CD8-positive, alpha-beta memory T cell (primary cell): Measurements from ENCODE around the gene SNX5. TPM values are rescaled to one million over a fixed set of nuclear protein-coding genes. Genes with fewer than 3 reads are reported as not detected.

Source experiments
- CTCF ChIA-PET: fragments of 350-600 bp; sonication (Branson Sonifier 250); formaldehyde crosslinking; loops from one replicate; lab custom pipeline; 2021; ENCODE audit warnings: antibody characterized with exemption; lab: Charles Lee
- POLR2A ChIA-PET: fragments of 350-600 bp; sonication (Branson Sonifier 250); formaldehyde crosslinking; loops from one replicate; lab custom pipeline; 2021; ENCODE audit warnings: antibody characterized with exemption; lab: Charles Lee
- DNase-seq, 5 donors: peaks; one replicate each; pipeline versions ENCODE4 v3.0.0 to v3.0.0-alpha.2; 2020 to 2022; ENCODE audit warnings: mixed read lengths in 1 of 5
- H3K27ac ChIP-seq: one replicate; pipeline ENCODE4 v1.7.0; 2013; ENCODE audit warnings: low read depth, mild to moderate bottlenecking, low read length, moderate library complexity
- H3K27me3 ChIP-seq: 2 replicates; pipeline ENCODE4 v1.7.0; 2013; ENCODE audit warnings: low read length, mild to moderate bottlenecking; ENCODE audit not compliant: insufficient read depth, poor library complexity, severe bottlenecking
- H3K36me3 ChIP-seq: 2 replicates; pipeline ENCODE4 v1.7.0; 2013; ENCODE audit warnings: mild to moderate bottlenecking, low read length, moderate library complexity; ENCODE audit not compliant: insufficient read depth
- H3K4me1 ChIP-seq: 2 replicates; pipeline ENCODE4 v1.7.0; 2013; ENCODE audit warnings: mild to moderate bottlenecking, low read length, moderate library complexity; ENCODE audit not compliant: insufficient read depth
- H3K4me3 ChIP-seq: 2 replicates; pipeline ENCODE4 v1.7.0; 2013; ENCODE audit warnings: mild to moderate bottlenecking, low read length
- H3K9me3 ChIP-seq: 2 replicates; pipeline ENCODE4 v1.7.0; 2013; ENCODE audit warnings: mild to moderate bottlenecking, low read length
- H3K27ac Mint-ChIP-seq, 8 donors: one replicate each; pipeline ENCODE4 v1.8.0; 2020 to 2021; ENCODE audit warnings: mixed read lengths in 8 of 8, mild to moderate bottlenecking in 6 of 8, inconsistent platforms in 3 of 8, moderate library complexity in 3 of 8
- H3K27me3 Mint-ChIP-seq, 2 donors: one replicate each; pipeline ENCODE4 v1.8.0; 2020 to 2021; ENCODE audit warnings: mixed read lengths in 2 of 2, mild to moderate bottlenecking in 1 of 2, moderate library complexity in 1 of 2
- H3K36me3 Mint-ChIP-seq, 3 donors: one replicate each; pipeline ENCODE4 v1.8.0; 2020 to 2021; ENCODE audit warnings: mixed read lengths in 3 of 3, inconsistent platforms in 1 of 3, mild to moderate bottlenecking in 1 of 3
- H3K4me1 Mint-ChIP-seq, 3 donors: one replicate each; pipeline ENCODE4 v1.8.0; 2020 to 2021; ENCODE audit warnings: mixed read lengths in 3 of 3, inconsistent platforms in 1 of 3, mild to moderate bottlenecking in 1 of 3
- H3K4me3 Mint-ChIP-seq, 7 donors: one replicate each; pipeline ENCODE4 v1.8.0; 2020 to 2021; ENCODE audit warnings: mixed read lengths in 7 of 7, mild to moderate bottlenecking in 6 of 7, moderate library complexity in 4 of 7, inconsistent platforms in 2 of 7
- H3K9me3 Mint-ChIP-seq, 5 donors: one replicate each; pipeline ENCODE4 v1.8.0; 2020 to 2022; ENCODE audit warnings: mixed read lengths in 5 of 5, mild to moderate bottlenecking in 3 of 5, moderate library complexity in 2 of 5, inconsistent platforms in 1 of 5
- polyA plus RNA-seq: library from polyadenylated mRNA; unstranded; fragments of 300-500 nt; fragmentation: Illumina TruSeq; gene quantifications from one replicate; pipeline ENCODE4 v1.2.3, GENCODE V29; 2021
- total RNA-seq, 2 experiments: library from RNA; stranded (reverse); gene quantifications; one replicate each; pipeline ENCODE4 v1.2.3, GENCODE V29; 2021

Gene SNX5
- total RNA-seq = 100 to 1,000 TPM; 174 to 191 TPM
- 89.0 TPM for polyA plus RNA-seq

- Mint-ChIP-seq H3K4me1 (peaks cover 68 to 83% (median 78%) of the 10 kb centered on the region in 3 donors), H3K9me3 (no peaks in the 10 kb centered on the region), H3K4me3 (peak within 1 kb of the TSS; percentile 92 to 98 (median 96)), H3K27ac (peak within 1 kb of the TSS; percentile 97 to 99 (median 98)), H3K27me3 (no peaks in the 10 kb centered on the region), H3K36me3 (peaks cover 0 to 33% (median 0%) of the 10 kb centered on the region in 3 donors)
- POLR2A ChIA-PET = interaction anchor here (1.0 to 2.7 kb wide), 5 partner anchors 13 to 538 kb away, joined by 3 to 17 read pairs (median 4); partner anchors contain the start of genes RRBP1 and ZNF133
- Histone ChIP-seq H3K27me3 (no peaks in the 10 kb centered on the region), H3K27ac (peak within 1 kb of the TSS; percentile 90), H3K9me3 (no peaks in the 10 kb centered on the region), H3K36me3 (no peaks in the 10 kb centered on the region), H3K4me1 (peaks cover 61% of the 10 kb centered on the region), H3K4me3 (peak within 1 kb of the TSS; percentile 95)
- peak; percentile 97 to 99 (median 99) for DNase-seq
- CTCF ChIA-PET = interaction anchor here (0.8 to 4.1 kb wide), 7 partner anchors 27 to 399 kb away, joined by 3 to 22 read pairs (median 4); partner anchors contain the start of genes DSTN, KAT14, PET117 and RRBP1
These were observed at the start of gene SNX5, which contains the start of gene MGME1 for GRCh38 chr20:17968366-17969277. TSS of gene SNX5 (minus strand) at chr20:17968794. CDS start at chr20:17968425, 369 bp downstream. TSS of gene MGME1 (plus strand) at chr20:17969018. CDS start at chr20:17969860, 842 bp downstream.

DNA sequence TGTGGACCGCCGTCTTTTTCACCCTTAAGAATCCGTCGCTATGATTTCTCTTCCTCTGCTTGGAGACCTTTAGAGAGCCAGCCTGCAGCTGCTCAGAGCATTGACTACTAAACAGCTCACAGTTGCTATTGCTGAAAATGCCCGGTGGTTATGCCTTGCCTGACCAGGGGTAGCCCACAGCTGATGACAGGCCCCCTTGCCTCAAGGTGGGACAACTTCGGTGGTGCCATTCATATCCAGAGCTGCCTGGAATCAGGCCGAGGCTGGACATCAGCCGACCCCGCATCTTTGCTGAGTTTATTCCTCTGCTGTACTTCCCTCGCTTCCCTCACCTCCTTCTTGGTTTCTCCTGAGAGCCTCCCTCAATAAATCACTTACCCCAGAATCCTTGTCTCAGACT lies 49.5 kb upstream of the SNX5 start:
- Histone ChIP-seq H3K9me3 (no peaks in the 10 kb centered on the region), H3K4me1 (no peaks in the 10 kb centered on the region), H3K4me3 (no peak overlapping the region), H3K27me3 (no peaks in the 10 kb centered on the region), H3K36me3 (no peaks in the 10 kb centered on the region), H3K27ac (no peak overlapping the region)
- Mint-ChIP-seq H3K4me1 (no peaks in the 10 kb centered on the region), H3K36me3 (no peaks in the 10 kb centered on the region), H3K9me3 (no peaks in the 10 kb centered on the region), H3K27me3 (peaks cover 2 to 8% of the 10 kb centered on the region in 2 donors), H3K27ac (no peak overlapping the region), H3K4me3 (no peak overlapping the region)
- ChIA-PET POLR2A (no interaction called here), CTCF (no interaction called here)
- DNase-seq = no peak

DNA sequence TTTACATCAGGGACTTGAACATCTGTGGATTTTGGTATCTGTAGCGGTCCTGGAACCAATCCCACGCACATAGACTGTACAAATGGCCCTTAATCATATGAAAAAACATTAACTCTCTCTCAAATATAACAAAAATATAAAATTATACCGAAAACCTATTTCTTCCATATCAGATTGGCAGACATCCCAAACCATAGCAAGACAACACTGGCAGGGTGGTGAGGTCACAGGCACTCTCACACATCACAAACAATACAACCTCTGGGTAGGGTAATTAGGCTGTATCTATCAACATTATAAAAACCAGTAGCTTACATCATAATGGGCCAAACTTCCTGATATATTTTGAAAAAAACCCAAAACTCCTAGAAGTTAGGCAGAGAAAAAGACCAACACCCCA lies 48.2 kb upstream of the SNX5 start:
- peaks cover 0 to 2% (median 0%) of the 10 kb centered on the region in 3 donors for H3K4me1 Mint-ChIP-seq
- H3K4me1 ChIP-seq = no peaks in the 10 kb centered on the region
- H3K36me3 Mint-ChIP-seq = no peaks in the 10 kb centered on the region
- no peak overlapping the region for H3K27ac Mint-ChIP-seq
- CTCF ChIA-PET = interaction anchor here (0.6 kb wide), 1 partner anchor 9 kb away, joined by 3 read pairs; no protein-coding TSS in a partner anchor
- no peak overlapping the region for H3K27ac ChIP-seq
- H3K9me3 Mint-ChIP-seq = no peaks in the 10 kb centered on the region
- no peaks in the 10 kb centered on the region for H3K36me3 ChIP-seq
- H3K27me3 ChIP-seq = no peaks in the 10 kb centered on the region
- POLR2A ChIA-PET = no interaction called here
- no peak for DNase-seq
- no peaks in the 10 kb centered on the region for H3K9me3 ChIP-seq
- no peak overlapping the region for H3K4me3 ChIP-seq
- peaks cover 5 to 8% of the 10 kb centered on the region in 2 donors for H3K27me3 Mint-ChIP-seq
- no peak overlapping the region for H3K4me3 Mint-ChIP-seq

DNA sequence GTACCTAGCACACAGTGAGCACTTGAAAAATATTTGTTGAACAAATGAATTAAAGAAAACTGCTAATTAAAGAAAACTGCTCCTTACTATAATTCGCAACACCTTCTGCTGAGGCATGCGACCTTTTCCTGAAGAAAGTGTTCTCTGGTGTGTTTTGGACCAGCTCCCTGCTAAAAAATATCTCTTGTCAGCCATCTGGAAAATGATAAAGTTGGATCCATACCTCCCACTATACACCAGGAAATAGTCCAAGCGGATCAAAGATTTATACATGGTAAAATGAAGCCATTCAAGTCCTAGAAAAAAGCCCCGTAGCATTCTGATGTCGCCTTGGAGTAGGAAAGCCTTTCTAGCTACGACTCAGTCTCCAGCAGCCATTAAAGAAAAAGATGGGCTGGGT lies 45.8 kb upstream of the SNX5 start:
- ChIA-PET POLR2A (no interaction called here), CTCF (no interaction called here)
- Histone ChIP-seq H3K36me3 (no peaks in the 10 kb centered on the region), H3K4me3 (no peak overlapping the region), H3K27me3 (no peaks in the 10 kb centered on the region), H3K9me3 (no peaks in the 10 kb centered on the region), H3K27ac (no peak overlapping the region), H3K4me1 (no peaks in the 10 kb centered on the region)
- DNase-seq = no peak
- no peak overlapping the region for H3K4me3 Mint-ChIP-seq
- no peak overlapping the region for H3K27ac Mint-ChIP-seq
- peaks cover 3 to 5% of the 10 kb centered on the region in 2 donors for H3K27me3 Mint-ChIP-seq
- H3K4me1 Mint-ChIP-seq = peaks cover 0 to 2% (median 0%) of the 10 kb centered on the region in 3 donors
- H3K9me3 Mint-ChIP-seq = no peaks in the 10 kb centered on the region
- H3K36me3 Mint-ChIP-seq = no peaks in the 10 kb centered on the region

DNA sequence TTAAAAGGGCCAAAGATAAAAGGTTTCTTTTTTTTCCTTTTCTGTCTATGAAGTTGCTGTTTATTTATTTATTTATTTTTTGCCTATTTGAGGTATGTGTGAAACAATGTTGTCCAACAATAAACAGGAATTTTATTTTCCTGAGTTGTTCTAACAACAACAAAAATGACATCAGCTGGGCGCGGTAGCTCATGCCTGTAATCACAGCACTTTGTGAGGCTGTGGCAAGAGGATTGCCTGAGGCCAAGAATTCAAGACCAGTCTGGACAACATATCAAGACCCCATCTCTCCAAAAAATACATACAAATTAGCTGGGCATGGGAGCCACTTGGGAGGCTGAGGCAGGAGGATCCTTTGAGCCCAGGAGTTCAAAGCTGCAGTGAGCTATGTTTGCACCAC lies 44.3 kb upstream of the SNX5 start:
- no peaks in the 10 kb centered on the region for H3K36me3 ChIP-seq
- no peaks in the 10 kb centered on the region for H3K27me3 ChIP-seq
- H3K36me3 Mint-ChIP-seq = no peaks in the 10 kb centered on the region
- no peak overlapping the region for H3K4me3 ChIP-seq
- ChIA-PET POLR2A (no interaction called here), CTCF (no interaction called here)
- H3K9me3 Mint-ChIP-seq = no peaks in the 10 kb centered on the region
- H3K27ac ChIP-seq = no peak overlapping the region
- H3K4me1 ChIP-seq = no peaks in the 10 kb centered on the region
- no peak for DNase-seq
- H3K4me1 Mint-ChIP-seq = peaks cover 0 to 2% (median 0%) of the 10 kb centered on the region in 3 donors
- H3K27me3 Mint-ChIP-seq = peaks cover 0 to 5% of the 10 kb centered on the region in 2 donors
- H3K9me3 ChIP-seq = no peaks in the 10 kb centered on the region
- no peak overlapping the region for H3K27ac Mint-ChIP-seq
- H3K4me3 Mint-ChIP-seq = no peak overlapping the region

DNA sequence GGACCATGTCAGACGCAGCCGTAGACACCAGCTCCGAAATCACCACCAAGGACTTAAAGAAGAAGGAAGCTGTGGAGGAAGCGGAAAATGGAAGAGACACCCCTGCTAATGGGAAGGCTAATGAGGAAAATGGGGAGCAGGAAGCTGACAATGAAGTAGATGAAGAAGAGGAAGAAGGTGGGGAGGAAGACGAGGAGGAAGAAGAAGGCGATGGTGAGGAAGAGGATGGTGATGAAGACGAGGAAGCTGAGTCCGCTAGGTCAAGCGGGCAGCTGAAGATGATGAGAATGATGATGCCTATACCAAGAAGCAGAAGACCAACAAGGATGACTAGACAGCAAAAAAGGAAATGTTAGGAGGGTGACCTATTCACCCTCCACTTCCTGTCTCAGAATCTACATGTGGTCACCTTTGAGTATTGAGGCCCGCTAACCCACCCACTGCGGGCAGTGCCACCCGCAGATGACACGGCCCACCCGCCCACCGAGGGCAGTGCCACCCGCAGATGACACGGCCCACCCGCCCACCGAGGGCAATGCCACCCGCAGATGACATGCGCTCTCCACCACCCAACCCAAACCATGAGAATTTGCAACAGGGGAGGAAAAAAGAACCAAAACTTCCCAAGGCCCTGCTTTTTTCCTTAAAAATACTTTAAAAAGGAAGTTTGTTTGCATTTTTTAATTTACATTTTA lies 43.5 kb upstream of the SNX5 start:
- POLR2A ChIA-PET = no interaction called here
- Histone ChIP-seq H3K36me3 (no peaks in the 10 kb centered on the region), H3K9me3 (no peaks in the 10 kb centered on the region), H3K4me3 (no peak overlapping the region), H3K27me3 (no peaks in the 10 kb centered on the region), H3K27ac (no peak overlapping the region), H3K4me1 (no peaks in the 10 kb centered on the region)
- CTCF ChIA-PET = no interaction called here
- peaks cover 0 to 2% (median 0%) of the 10 kb centered on the region in 3 donors for H3K4me1 Mint-ChIP-seq
- no peak overlapping the region for H3K27ac Mint-ChIP-seq
- H3K9me3 Mint-ChIP-seq = no peaks in the 10 kb centered on the region
- no peak for DNase-seq
- H3K36me3 Mint-ChIP-seq = no peaks in the 10 kb centered on the region
- no peak overlapping the region for H3K4me3 Mint-ChIP-seq
- H3K27me3 Mint-ChIP-seq = peaks cover 0 to 5% of the 10 kb centered on the region in 2 donors

DNA sequence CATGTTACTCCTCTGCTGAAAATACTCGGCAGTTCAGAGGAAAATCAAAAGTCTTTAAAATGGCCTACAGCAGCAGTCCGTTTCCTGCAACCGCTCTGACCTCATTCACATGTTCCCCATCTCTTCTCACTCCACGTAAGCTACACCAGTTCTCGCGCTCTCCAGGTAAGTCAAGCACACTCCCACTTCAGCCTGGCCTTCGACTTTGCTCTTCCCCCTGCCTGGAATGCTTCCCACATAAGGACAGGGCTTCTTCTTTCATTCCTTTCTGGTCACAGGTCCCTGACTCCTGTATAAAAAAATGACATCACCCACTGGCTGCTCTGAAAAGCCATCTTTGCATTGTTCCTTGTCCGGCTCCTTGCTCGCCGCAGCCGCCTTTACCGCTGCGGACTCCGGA lies 42.9 kb upstream of the SNX5 start:
- Histone ChIP-seq H3K9me3 (no peaks in the 10 kb centered on the region), H3K36me3 (no peaks in the 10 kb centered on the region), H3K27me3 (no peaks in the 10 kb centered on the region), H3K4me1 (no peaks in the 10 kb centered on the region), H3K27ac (no peak overlapping the region), H3K4me3 (no peak overlapping the region)
- H3K27ac Mint-ChIP-seq = no peak overlapping the region
- ChIA-PET CTCF (no interaction called here), POLR2A (no interaction called here)
- no peak overlapping the region for H3K4me3 Mint-ChIP-seq
- no peaks in the 10 kb centered on the region for H3K36me3 Mint-ChIP-seq
- peaks cover 0 to 2% (median 0%) of the 10 kb centered on the region in 3 donors for H3K4me1 Mint-ChIP-seq
- no peak for DNase-seq
- H3K9me3 Mint-ChIP-seq = no peaks in the 10 kb centered on the region
- peaks cover 0 to 2% of the 10 kb centered on the region in 2 donors for H3K27me3 Mint-ChIP-seq

DNA sequence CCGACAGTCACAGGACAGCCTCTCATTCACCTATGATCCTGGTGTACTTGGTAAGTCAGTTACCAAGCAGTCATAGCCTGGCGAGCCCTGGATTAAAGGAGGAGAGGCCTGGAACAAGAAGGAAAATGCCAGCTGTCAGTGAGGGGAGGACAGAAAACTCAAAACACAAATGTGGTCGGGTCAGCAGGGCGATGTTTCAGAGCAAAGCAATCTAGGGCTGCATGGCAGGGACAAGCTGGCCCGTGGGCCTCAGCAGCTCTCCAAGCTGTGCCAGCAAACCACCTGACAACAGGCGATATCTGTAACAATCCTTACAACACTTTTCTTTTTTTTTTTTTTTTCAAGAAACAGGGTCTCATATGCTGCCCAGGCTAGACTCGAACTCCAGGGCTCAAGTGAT lies 40.5 kb upstream of the SNX5 start:
- no peaks in the 10 kb centered on the region for H3K9me3 ChIP-seq
- Mint-ChIP-seq H3K4me3 (no peak overlapping the region), H3K4me1 (peaks cover 0 to 2% (median 0%) of the 10 kb centered on the region in 3 donors), H3K27me3 (peaks cover 0 to 2% of the 10 kb centered on the region in 2 donors), H3K27ac (no peak overlapping the region), H3K9me3 (no peaks in the 10 kb centered on the region), H3K36me3 (no peaks in the 10 kb centered on the region)
- ChIA-PET POLR2A (no interaction called here), CTCF (no interaction called here)
- H3K36me3 ChIP-seq = no peaks in the 10 kb centered on the region
- no peaks in the 10 kb centered on the region for H3K27me3 ChIP-seq
- H3K4me3 ChIP-seq = no peak overlapping the region
- H3K27ac ChIP-seq = no peak overlapping the region
- H3K4me1 ChIP-seq = no peaks in the 10 kb centered on the region
- DNase-seq = no peak
